ENCODE data around the gene SLC28A1.

GRCh38 chr15:84903751-84904150 is 19.3 kb downstream of the SLC28A1 start:
- no peak for TF ChIP-seq CTCF (IDR thresholded peaks at IDR 0.05 in 2 of 3, conservative IDR thresholded peaks at IDR 0.05 in 1 of 3; ENCODE audit: borderline replicate concordance in 1 of 3, insufficient read depth in 1 of 3, low read depth in 2 of 3, low read length in 2 of 3)
- no peak for TF ChIP-seq SP1 (IDR thresholded peaks at IDR 0.05; ENCODE audit: low read depth)
- TF ChIP-seq ATF3 (IDR thresholded peaks at IDR 0.05): no peak
- no peak for TF ChIP-seq RAD21 (IDR thresholded peaks at IDR 0.05; ENCODE audit: low read depth)
- TF ChIP-seq POLR2A (IDR thresholded peaks at IDR 0.05; ENCODE audit: borderline replicate concordance, extremely low read depth, insufficient read depth, insufficient read length): no peak
- TF ChIP-seq EZH2 (IDR thresholded peaks at IDR 0.05): no peak
- no peak for TF ChIP-seq ZNF274 (IDR thresholded peaks at IDR 0.05; ENCODE audit: low read depth, low read length)
- TF ChIP-seq POLR2AphosphoS5 (IDR thresholded peaks at IDR 0.05; ENCODE audit: low read depth, low read length): no peak
